ENCODE measurements around the gene CD40LG. TPM values are rescaled to one million over a fixed set of nuclear protein-coding genes. Genes with fewer than 3 reads are reported as not detected.

Gene CD40LG
- total RNA-seq, 1 experiment from 2014 or later: not detected

DNA sequence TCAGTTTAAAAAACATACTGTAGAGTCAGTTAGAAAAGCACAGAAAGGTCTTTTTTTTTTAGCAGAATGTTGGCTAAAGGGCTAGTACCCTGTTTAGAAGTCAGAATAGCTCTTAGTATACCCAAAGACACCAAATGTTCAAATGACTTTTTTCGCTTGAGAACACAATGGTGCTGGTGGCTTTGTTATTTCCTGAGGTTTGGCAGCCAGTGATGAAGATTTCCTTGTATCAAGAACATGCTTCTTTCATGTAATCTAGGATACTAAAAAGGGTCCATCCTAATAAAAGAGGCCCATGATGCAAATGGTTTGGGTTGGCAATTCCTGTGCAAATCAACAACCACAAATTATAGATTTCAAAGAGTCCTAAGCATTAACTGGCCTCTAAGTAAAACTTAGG, 21.1 kb upstream of the CD40LG start:
- H3K56ac ChIP-seq (ENCODE audit: insufficient read length, low read depth, low read length): no peak overlapping the region
- no CpG with 5 or more reads among the region's 1 CpG for WGBS (ENCODE audit: extremely low coverage, insufficient read length, low lambda C conversion rate)
- peaks cover 63 to 64% of the 10 kb centered on the region in 2 experiments for H3K9me3 Mint-ChIP-seq

More for the DNA sequence above, 21.1 kb upstream of the CD40LG start:
- no peak overlapping the region for H4K8ac ChIP-seq (replicated peaks; ENCODE audit: insufficient read length, low read depth, low read length)
- H2BK5ac ChIP-seq (ENCODE audit: insufficient read length, low read length): no peak overlapping the region
- no peak overlapping the region for H4K5ac ChIP-seq (ENCODE audit: insufficient read length, low read depth, low read length)
- no peak overlapping the region for H3K14ac ChIP-seq (ENCODE audit: insufficient read depth, low read length)
- H3K9ac ChIP-seq (ENCODE audit: extremely low read depth, insufficient read length, low read length): no peak overlapping the region
- Mint-ChIP-seq H3K27ac (no peak overlapping the region), H3K36me3 (ENCODE audit: insufficient read depth in 1 of 3, low read depth in 3 of 3) (no peaks in the 10 kb centered on the region; a peak in 3 of 7 replicates), H3K27me3 (ENCODE audit: low read depth) (peaks cover 3% of the 10 kb centered on the region), H3K4me3 (no peak overlapping the region), H3K4me1 (no peaks in the 10 kb centered on the region)
- H3K79me1 ChIP-seq (ENCODE audit: insufficient read depth, low read depth, low read length, poor library complexity, severe bottlenecking): no peaks in the 10 kb centered on the region
- H2AK5ac ChIP-seq (ENCODE audit: insufficient read length, low read length): no peak overlapping the region
- no peak overlapping the region for H2AFZ ChIP-seq (ENCODE audit: low read length)
- H3K79me2 ChIP-seq (ENCODE audit: insufficient read depth, low read length): no peaks in the 10 kb centered on the region
- H2BK120ac ChIP-seq (ENCODE audit: low read depth, low read length, poor library complexity, severe bottlenecking): no peak overlapping the region
- TF ChIP-seq, protein P1, sequence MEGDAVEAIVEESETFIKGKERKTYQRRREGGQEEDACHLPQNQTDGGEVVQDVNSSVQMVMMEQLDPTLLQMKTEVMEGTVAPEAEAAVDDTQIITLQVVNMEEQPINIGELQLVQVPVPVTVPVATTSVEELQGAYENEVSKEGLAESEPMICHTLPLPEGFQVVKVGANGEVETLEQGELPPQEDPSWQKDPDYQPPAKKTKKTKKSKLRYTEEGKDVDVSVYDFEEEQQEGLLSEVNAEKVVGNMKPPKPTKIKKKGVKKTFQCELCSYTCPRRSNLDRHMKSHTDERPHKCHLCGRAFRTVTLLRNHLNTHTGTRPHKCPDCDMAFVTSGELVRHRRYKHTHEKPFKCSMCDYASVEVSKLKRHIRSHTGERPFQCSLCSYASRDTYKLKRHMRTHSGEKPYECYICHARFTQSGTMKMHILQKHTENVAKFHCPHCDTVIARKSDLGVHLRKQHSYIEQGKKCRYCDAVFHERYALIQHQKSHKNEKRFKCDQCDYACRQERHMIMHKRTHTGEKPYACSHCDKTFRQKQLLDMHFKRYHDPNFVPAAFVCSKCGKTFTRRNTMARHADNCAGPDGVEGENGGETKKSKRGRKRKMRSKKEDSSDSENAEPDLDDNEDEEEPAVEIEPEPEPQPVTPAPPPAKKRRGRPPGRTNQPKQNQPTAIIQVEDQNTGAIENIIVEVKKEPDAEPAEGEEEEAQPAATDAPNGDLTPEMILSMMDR (conservative IDR thresholded peaks at IDR 0.05): no peak
- no peaks in the 10 kb centered on the region for H3K27me3 ChIP-seq (ENCODE audit: insufficient read depth, low read length)
- no peak overlapping the region for H3K4ac ChIP-seq (ENCODE audit: low read depth, low read length)
- no peak overlapping the region for H2BK12ac ChIP-seq (ENCODE audit: insufficient read length, low read depth, low read length)
- H3K27ac ChIP-seq (ENCODE audit: insufficient read length, low read depth, low read length): no peak overlapping the region
- H3K23me2 ChIP-seq (ENCODE audit: insufficient read length, low read depth, low read length, poor library complexity, severe bottlenecking): no peaks in the 10 kb centered on the region
- no peak overlapping the region for H3K23ac ChIP-seq (ENCODE audit: insufficient read length, low read depth, low read length)
- H4K91ac ChIP-seq (ENCODE audit: insufficient read length, low read depth, low read length): no peak overlapping the region
- no peak for DNase-seq
- no peak overlapping the region for H2BK15ac ChIP-seq (ENCODE audit: low read depth, low read length)
- no peak overlapping the region for H2BK20ac ChIP-seq (ENCODE audit: low read depth, low read length, poor library complexity, severe bottlenecking)
- H3K4me1 ChIP-seq (ENCODE audit: insufficient read depth, low read length): no peaks in the 10 kb centered on the region
- no peak overlapping the region for H3K4me2 ChIP-seq (ENCODE audit: insufficient read depth, insufficient read length, low read length)
- no peaks in the 10 kb centered on the region for H4K20me1 ChIP-seq (ENCODE audit: control insufficient read depth, insufficient read depth, insufficient read length)
- H3K18ac ChIP-seq (ENCODE audit: insufficient read length, low read depth, low read length): no peak overlapping the region
- H3T11ph ChIP-seq (ENCODE audit: low read length): no peak overlapping the region
- H3K9me3 ChIP-seq (ENCODE audit: control insufficient read depth, low read depth, low read length): peaks cover 33% of the 10 kb centered on the region

All from H9 (cell line).